GM23248 (cell line): ENCODE data around the gene MATN4.

Source experiments
- EZH2 ChIP-seq: fragments of 200-600 bp; sonication (generic); IDR thresholded peaks from 2 replicates; pipeline ENCODE4 v1.6.1; 2018; ENCODE audit warnings: antibody characterized with exemption, mild to moderate bottlenecking; ENCODE audit not compliant: insufficient read depth, poor library complexity, severe bottlenecking
- EZH2phosphoT487 ChIP-seq: fragments of 200-600 bp; sonication (generic); IDR thresholded peaks from 2 replicates; pipeline ENCODE4 v1.6.1; 2018; ENCODE audit warnings: antibody characterized with exemption, moderate library complexity, mild to moderate bottlenecking, low read depth; ENCODE audit not compliant: insufficient read depth

DNA sequence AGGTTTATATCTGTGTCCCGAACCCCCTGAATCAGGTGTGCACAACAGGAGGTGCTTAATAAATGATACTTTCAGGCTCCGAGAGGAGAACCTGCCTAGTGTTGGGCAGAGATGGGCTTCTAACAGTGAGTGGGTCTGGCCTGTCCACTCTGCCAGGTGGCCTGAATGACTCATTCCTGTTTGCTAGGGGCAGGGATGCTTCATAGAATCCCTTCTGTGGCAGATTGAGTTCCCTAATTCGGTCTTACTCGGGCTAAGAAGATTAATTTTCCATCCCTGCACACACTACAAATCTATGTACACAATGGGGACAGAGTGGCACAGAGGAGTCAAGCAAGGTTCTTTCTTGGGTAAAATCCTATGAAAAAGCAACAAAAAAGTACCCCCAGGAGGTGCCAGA is 20.4 kb upstream of the MATN4 start:
- TF ChIP-seq EZH2phosphoT487 (no peak), EZH2 (no peak)
